Neural cell (in vitro differentiated cells): Measurements from ENCODE around the gene POU5F2.

ENCODE experiments used
- EZH2 ChIP-seq: fragments of 200-600, 300-800 bp; shearing (Covaris generic), sonication (generic); IDR thresholded peaks from 2 replicates; pipeline ENCODE4 v1.6.1; 2014; ENCODE audit warnings: antibody characterized with exemption, low read length, borderline replicate concordance, mild to moderate bottlenecking; ENCODE audit not compliant: insufficient read depth, poor library complexity, severe bottlenecking
- MXI1 ChIP-seq: fragments of 450-650 bp; conservative IDR thresholded peaks from 2 replicates; pipeline ENCODE4 v1.6.1; 2014; ENCODE audit warnings: antibody characterized with exemption, mild to moderate bottlenecking; ENCODE audit not compliant: poor library complexity, severe bottlenecking
- TAF1 ChIP-seq: IDR thresholded peaks from 2 replicates; pipeline ENCODE4 v1.6.1; 2012; ENCODE audit warnings: low read depth
- TF ChIP-seq, protein P1 (sequence below): fragments of 450-650 bp; IDR thresholded peaks from 2 replicates; pipeline ENCODE4 v1.5.1; 2014; ENCODE audit warnings: antibody characterized with exemption, mild to moderate bottlenecking, moderate library complexity; ENCODE audit not compliant: poor library complexity, severe bottlenecking
- TF ChIP-seq, protein P2 (sequence below): IDR thresholded peaks from 2 replicates; pipeline ENCODE4 v1.6.1; 2012; ENCODE audit warnings: borderline replicate concordance

GRCh38 chr5:93789173-93790067, 48.0 kb upstream of the POU5F2 start:
- TF ChIP-seq, protein P1, sequence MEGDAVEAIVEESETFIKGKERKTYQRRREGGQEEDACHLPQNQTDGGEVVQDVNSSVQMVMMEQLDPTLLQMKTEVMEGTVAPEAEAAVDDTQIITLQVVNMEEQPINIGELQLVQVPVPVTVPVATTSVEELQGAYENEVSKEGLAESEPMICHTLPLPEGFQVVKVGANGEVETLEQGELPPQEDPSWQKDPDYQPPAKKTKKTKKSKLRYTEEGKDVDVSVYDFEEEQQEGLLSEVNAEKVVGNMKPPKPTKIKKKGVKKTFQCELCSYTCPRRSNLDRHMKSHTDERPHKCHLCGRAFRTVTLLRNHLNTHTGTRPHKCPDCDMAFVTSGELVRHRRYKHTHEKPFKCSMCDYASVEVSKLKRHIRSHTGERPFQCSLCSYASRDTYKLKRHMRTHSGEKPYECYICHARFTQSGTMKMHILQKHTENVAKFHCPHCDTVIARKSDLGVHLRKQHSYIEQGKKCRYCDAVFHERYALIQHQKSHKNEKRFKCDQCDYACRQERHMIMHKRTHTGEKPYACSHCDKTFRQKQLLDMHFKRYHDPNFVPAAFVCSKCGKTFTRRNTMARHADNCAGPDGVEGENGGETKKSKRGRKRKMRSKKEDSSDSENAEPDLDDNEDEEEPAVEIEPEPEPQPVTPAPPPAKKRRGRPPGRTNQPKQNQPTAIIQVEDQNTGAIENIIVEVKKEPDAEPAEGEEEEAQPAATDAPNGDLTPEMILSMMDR: no peak
- TF ChIP-seq, protein P2, sequence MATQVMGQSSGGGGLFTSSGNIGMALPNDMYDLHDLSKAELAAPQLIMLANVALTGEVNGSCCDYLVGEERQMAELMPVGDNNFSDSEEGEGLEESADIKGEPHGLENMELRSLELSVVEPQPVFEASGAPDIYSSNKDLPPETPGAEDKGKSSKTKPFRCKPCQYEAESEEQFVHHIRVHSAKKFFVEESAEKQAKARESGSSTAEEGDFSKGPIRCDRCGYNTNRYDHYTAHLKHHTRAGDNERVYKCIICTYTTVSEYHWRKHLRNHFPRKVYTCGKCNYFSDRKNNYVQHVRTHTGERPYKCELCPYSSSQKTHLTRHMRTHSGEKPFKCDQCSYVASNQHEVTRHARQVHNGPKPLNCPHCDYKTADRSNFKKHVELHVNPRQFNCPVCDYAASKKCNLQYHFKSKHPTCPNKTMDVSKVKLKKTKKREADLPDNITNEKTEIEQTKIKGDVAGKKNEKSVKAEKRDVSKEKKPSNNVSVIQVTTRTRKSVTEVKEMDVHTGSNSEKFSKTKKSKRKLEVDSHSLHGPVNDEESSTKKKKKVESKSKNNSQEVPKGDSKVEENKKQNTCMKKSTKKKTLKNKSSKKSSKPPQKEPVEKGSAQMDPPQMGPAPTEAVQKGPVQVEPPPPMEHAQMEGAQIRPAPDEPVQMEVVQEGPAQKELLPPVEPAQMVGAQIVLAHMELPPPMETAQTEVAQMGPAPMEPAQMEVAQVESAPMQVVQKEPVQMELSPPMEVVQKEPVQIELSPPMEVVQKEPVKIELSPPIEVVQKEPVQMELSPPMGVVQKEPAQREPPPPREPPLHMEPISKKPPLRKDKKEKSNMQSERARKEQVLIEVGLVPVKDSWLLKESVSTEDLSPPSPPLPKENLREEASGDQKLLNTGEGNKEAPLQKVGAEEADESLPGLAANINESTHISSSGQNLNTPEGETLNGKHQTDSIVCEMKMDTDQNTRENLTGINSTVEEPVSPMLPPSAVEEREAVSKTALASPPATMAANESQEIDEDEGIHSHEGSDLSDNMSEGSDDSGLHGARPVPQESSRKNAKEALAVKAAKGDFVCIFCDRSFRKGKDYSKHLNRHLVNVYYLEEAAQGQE: no peak
- no peak for TF ChIP-seq MXI1
- TF ChIP-seq EZH2: no peak
- no peak for TF ChIP-seq TAF1
